Measurements from ENCODE around the gene CCDC134.

The CCDC134 gene

GRCh38 chr22:41800348-41801146 is at the start of gene CCDC134:
CCDC134 (plus strand) TSS chr22:41800679; CDS start chr22:41808891, 8,212 bp downstream.
- peak; percentile 26 for DNase-seq

GRCh38 chr22:41752011-41752970 is 48.2 kb upstream of the CCDC134 start:
- no peak for DNase-seq

GRCh38 chr22:41753984-41754383 is 46.5 kb upstream of the CCDC134 start:
- DNase-seq = no peak

GRCh38 chr22:41757502-41757901 is 43.0 kb upstream of the CCDC134 start:
- no peak for DNase-seq

- no peak for DNase-seq
These were observed 42.2 kb upstream of the CCDC134 start for GRCh38 chr22:41758231-41758630.

DNA sequence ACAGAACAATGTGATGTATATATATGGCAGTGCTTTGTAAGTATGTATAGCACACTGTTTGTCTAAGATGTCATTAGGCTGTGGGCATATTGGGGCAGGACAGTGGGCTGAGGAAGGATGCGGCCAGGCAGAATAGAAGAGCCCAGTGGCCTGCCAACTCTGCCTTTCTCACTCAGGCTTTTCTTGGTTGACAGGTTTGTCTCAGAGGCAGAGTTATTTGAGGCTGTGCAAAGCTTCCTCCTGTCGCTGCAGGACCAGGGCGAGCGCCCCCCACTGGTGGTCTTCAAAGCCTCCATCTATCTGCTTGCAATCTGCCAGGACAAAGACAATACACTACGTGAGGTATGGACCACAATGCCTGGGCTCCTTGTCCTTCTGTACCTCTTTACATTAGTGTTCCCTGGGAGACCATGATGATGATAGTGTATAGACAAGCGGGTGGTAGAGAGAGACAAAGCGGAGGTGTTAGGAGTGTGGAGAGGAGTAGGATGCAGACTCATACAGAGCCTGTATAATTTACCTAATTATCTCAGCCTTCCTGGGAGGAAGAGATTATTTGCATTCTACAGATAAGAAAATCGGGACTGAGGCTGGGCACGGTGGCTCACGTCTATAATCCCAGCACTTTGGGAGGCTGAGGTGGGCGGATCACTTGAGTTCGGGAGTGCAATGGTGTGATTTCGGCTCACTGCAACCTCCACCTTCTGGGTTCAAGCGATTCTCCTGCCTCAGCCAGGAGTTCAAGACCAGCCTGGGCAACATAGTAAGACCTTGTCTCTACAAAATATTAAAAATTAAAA is 37.3 kb upstream of the CCDC134 start:
- no peak for DNase-seq

- DNase-seq = no peak
These were observed 34.0 kb upstream of the CCDC134 start for GRCh38 chr22:41766476-41766875.

GRCh38 chr22:41768430-41768829 is 32.0 kb upstream of the CCDC134 start:
- no peak for DNase-seq

- no peak for DNase-seq
These were observed 29.6 kb upstream of the CCDC134 start for GRCh38 chr22:41770715-41771468.

DNA sequence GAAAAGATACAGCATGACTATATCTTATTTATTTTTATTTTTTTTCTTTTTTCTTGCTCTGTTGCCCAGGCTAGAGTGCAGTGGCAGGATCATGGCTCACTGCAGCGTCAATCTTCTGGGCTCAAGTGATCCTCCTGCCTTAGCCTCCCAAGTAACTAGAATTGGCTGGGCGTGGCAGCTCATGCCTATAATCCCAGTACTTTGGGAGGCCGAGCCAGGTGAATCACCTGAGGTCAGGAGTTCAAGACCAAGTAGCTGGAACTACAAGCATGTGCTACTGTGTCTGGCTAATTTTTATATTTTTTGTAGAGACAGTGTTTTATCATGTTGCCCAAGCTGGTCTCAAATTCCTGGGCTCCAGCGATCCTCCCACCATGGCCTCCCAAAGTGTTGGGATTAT is 28.3 kb upstream of the CCDC134 start:
- DNase-seq = no peak

GRCh38 chr22:41772645-41773044 is 27.8 kb upstream of the CCDC134 start:
- no peak for DNase-seq

- no peak for DNase-seq
These were observed 25.1 kb upstream of the CCDC134 start for GRCh38 chr22:41775338-41775737.

- DNase-seq = no peak
These were observed 24.5 kb upstream of the CCDC134 start for GRCh38 chr22:41775976-41776375.

- DNase-seq = no peak
These were observed 24.1 kb upstream of the CCDC134 start for GRCh38 chr22:41776381-41776780.

DNA sequence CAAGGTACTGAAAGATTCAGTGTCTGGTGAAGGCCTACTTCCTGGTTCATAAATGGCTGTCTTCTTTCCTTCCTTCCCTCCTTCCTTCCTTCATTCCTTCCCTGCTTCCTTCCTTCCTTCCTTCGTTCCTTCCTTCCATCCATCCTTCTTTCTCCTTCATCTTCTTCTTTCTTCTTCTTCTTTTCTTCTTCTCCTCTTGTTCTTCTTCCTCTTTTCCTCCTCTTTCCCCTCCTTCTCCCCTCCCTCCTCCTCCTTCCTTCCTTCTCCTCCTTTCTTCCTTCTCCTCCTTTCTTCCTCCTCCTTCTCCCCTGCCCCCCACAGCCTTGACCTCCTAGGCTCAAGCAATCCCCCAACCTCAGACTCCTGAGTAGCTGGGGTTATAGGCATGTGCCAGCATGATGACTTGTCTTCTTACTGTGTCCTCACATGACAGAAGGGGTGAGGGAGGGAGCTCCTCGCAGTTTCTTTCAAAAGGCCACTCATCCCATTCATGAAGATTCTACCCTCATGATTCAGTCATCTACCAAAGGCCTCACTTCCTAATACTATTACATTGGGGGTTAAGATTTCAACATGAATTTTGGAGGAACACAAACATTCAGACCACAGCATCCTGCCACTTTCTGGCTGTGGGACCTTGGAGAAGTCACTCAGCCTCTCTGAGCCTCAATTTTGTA is 22.6 kb upstream of the CCDC134 start:
- no peak for DNase-seq

DNA sequence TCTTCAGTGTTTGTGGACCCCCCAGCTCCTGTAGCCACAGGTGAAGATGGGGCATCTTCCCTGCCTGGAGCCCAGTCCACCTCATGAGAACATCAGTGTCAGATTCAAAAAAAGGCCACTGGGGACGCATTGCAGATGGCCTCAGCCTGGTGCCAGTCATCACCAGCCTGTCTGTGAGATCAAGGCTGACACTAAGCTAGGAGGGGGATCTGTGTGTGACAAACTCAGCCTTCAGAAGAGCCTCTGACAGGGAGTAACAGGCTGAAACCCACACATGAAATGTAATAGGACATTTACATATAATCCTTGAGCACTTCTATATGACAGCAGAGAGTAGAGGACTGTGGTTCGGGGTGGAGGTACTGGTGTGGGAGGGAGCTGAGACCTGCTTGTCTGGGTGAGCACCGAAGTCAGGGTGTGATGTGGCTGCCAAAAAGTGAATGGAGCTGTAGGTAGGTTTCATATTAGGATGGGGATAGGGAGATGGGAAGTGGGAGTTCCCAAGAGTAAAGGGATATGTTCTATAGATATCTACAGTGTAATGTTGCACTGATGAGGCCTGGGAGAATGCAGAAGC is 20.5 kb upstream of the CCDC134 start:
- DNase-seq = no peak

DNA sequence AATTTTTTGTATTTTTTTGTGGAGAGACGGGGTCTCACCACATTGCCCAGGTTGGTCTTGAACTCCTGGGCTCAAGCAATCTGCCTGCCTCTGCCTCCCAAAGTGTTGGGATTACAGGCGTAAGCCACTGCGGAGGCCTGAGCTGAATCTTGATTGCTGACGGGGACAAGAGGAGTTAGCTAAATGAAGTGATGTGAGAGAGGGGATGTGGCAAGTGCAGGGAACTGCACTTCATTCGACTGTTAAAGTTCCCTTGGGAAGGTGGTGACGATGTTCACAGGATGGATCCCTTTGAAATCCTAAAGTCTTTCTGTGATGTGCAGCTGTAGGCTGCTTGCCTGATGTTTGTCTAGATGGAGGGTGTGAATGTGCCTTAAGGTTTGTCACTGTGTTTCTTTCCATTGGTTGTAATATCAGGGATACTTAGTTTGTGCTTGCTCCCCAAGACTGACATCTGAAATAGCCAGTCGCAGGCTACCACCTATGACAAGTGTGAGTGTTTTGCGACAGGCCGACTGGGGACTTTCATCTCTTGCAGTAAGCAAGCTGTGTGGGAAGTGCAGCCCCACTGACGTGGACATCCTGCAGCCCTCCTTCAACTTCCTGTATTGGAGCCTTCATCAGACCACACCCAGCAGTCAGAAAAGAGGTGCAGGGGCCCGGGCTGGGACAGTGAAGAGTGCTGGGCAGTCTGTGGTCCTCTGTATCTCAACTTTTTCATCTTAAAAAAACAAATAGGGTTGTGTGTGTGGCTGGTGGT is 19.6 kb upstream of the CCDC134 start:
- no peak for DNase-seq

DNA sequence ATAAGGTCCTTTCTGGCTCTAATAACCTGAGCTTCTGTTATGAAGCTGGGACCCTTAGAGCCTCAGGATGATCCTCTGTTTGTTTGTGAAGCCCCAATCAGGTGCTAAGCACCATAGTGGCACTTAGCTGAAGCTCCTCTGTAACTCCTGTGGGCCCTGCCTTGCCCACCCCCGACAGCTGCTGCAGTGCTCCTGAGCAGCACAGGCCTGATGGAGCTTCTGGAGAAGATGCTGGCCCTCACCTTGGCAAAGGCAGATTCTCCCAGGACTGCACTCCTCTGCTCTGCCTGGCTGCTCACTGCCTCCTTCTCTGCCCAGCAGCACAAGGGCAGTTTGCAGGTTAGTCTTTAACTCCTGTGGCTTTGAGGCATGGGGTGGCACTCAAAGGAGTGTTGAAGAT is 19.0 kb upstream of the CCDC134 start:
- no peak for DNase-seq

- no peak for DNase-seq
These were observed 18.2 kb upstream of the CCDC134 start for GRCh38 chr22:41782316-41782715.

DNA sequence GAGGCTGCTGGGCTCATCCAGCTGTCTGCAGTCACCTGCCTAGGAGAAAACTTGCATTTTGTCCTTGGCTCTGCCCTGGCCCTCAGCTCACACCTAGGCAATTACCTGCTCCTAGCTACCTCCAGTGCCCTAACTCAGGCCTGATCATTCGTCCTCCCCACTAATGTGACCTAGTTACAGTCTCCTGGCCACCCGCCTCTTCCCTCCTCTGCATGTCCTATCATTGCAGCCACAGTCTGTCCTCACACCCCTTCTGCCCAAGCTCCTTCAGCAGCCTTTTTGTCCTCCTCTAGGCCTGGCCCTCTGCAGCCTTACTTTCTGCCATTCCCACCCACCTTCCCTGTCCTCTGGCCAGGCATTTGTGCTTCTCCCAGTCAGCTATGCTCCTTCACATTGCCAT is 17.7 kb upstream of the CCDC134 start:
- no peak for DNase-seq

Measured in cortex of kidney (tissue), 1 donor.